ENCODE data around the gene C2CD4C.
"Not testable (repeated sequence)": the region's sequence is repeated elsewhere in the genome, so short reads cannot be mapped to it uniquely, and the experiment has no call there.

C2CD4C gene

GRCh38 chr19:362154-362553, 46.8 kb downstream of the C2CD4C start:
- no peak for DNase-seq

DNA sequence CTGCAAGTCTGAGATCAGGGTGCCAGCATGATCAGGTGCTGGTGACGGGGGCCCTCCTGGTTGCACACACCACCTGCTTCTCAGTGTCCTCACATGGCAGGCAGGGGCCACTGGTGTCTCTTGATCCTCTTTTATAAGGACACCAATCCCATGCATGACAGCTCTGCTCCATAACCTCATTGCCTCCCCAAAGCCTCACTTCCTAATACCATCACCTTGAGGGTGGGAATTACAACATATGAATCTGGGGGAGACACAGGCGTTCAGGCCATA, 49.4 kb downstream of the C2CD4C start:
- no peak for DNase-seq

- not testable (repeated sequence) for DNase-seq
Measured at GRCh38 chr19:355536-355935, 53.4 kb downstream of the C2CD4C start.

Measured in bone marrow (tissue), 2 donors.